Measurements from ENCODE around the gene ZNF410.

DNA sequence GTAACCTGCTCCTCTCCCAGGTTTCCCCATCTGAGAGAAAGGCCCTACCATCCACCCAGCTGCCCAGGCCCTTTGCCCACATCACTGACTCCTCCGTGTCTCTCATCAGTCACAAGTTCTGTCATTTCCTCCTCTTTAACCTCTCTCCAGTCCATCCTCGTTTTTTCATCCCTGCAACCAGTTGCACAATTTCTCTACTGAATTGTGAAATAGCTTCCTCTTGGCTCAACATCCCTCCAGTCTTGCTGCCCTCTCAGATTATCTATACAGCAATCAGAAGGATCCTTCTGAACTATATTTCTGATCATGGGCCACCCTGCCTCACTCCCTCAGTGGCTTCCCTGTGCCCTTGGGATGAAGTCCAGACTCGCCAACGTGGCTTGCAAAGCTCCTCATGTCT, 56.4 kb downstream of the ZNF410 start:
- TF ChIP-seq POLR2A (IDR thresholded peaks at IDR 0.05) = no peak
- TF ChIP-seq, protein P1, sequence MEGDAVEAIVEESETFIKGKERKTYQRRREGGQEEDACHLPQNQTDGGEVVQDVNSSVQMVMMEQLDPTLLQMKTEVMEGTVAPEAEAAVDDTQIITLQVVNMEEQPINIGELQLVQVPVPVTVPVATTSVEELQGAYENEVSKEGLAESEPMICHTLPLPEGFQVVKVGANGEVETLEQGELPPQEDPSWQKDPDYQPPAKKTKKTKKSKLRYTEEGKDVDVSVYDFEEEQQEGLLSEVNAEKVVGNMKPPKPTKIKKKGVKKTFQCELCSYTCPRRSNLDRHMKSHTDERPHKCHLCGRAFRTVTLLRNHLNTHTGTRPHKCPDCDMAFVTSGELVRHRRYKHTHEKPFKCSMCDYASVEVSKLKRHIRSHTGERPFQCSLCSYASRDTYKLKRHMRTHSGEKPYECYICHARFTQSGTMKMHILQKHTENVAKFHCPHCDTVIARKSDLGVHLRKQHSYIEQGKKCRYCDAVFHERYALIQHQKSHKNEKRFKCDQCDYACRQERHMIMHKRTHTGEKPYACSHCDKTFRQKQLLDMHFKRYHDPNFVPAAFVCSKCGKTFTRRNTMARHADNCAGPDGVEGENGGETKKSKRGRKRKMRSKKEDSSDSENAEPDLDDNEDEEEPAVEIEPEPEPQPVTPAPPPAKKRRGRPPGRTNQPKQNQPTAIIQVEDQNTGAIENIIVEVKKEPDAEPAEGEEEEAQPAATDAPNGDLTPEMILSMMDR (IDR thresholded peaks at IDR 0.05) = no peak
- no peak for TF ChIP-seq EP300 (IDR thresholded peaks at IDR 0.05)
